AG04450 (cell line): ENCODE data around the gene BPIFA3. TPM values are rescaled to one million over a fixed set of nuclear protein-coding genes. Genes with fewer than 3 reads are reported as not detected.

ENCODE experiments used
- CTCF ChIA-PET: fragments of 300-600, 350-600 bp; formaldehyde crosslinking; extraction: SDS; loops from one replicate; lab custom pipeline; 2022; ENCODE audit warnings: antibody characterized with exemption, inconsistent platforms; lab: Charles Lee
- POLR2A ChIA-PET: fragments of 350-600 bp; formaldehyde crosslinking; extraction: SDS; loops from one replicate; lab custom pipeline; 2021; ENCODE audit warnings: antibody characterized with exemption, inconsistent platforms; lab: Yijun Ruan, JAX
- DNase-seq: peaks from one replicate; pipeline ENCODE4 v3.0.0-alpha.2; 2011; ENCODE audit warnings: low read depth, low spot score
- H3K27ac ChIP-seq: one replicate; pipeline ENCODE4 v1.5.1; 2012; ENCODE audit warnings: low read depth, low read length, control low read depth
- H3K27me3 ChIP-seq: one replicate; pipeline ENCODE4 v1.6.0; 2012; ENCODE audit warnings: low read length; ENCODE audit not compliant: control insufficient read depth, insufficient read depth
- H3K4me3 ChIP-seq: 2 replicates; pipeline ENCODE4 v1.5.1; 2011; ENCODE audit warnings: mild to moderate bottlenecking, low read depth, low read length, control low read depth
- H3K9me3 ChIP-seq: 2 replicates; pipeline ENCODE4 v1.5.1; 2012; ENCODE audit warnings: low read length; ENCODE audit not compliant: control insufficient read depth, insufficient read depth
- polyA plus RNA-seq: library from polyadenylated mRNA; depleted of rRNA; stranded (reverse); fragments of >200 nt; gene quantifications from 2 replicates; pipeline ENCODE4 v1.2.3, GENCODE V29; 2011
- TF ChIP-seq, protein P1 (sequence below): IDR thresholded peaks from 2 replicates; pipeline ENCODE4 v1.5.1; 2011; ENCODE audit warnings: low read depth, low read length, control low read depth, inconsistent platforms

Gene BPIFA3
- polyA plus RNA-seq, 1 experiment = not detected

DNA sequence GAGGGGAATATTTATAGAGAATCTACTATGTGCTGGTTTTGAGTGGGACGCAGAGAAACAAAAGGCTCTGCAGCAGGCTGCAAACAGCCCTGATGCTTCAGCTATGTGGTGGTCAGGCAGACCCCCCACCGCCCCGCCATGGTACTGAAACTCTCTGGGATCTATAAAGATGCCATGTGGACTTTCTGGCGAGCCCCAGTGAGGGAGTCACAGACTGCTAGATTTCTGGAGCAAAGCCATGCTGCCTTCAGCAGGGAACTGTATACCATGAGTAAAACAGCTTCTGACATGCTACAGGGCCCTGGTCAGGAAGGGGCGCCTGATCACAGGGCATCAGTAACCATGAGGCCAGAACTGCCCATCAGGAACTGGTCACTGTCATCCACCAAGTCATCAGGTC, 46.6 kb downstream of the BPIFA3 start:
- no peak overlapping the region for H3K4me3 ChIP-seq
- no peak for DNase-seq
- no peaks in the 10 kb centered on the region for H3K9me3 ChIP-seq
- no peak overlapping the region for H3K27ac ChIP-seq
- TF ChIP-seq, protein P1, sequence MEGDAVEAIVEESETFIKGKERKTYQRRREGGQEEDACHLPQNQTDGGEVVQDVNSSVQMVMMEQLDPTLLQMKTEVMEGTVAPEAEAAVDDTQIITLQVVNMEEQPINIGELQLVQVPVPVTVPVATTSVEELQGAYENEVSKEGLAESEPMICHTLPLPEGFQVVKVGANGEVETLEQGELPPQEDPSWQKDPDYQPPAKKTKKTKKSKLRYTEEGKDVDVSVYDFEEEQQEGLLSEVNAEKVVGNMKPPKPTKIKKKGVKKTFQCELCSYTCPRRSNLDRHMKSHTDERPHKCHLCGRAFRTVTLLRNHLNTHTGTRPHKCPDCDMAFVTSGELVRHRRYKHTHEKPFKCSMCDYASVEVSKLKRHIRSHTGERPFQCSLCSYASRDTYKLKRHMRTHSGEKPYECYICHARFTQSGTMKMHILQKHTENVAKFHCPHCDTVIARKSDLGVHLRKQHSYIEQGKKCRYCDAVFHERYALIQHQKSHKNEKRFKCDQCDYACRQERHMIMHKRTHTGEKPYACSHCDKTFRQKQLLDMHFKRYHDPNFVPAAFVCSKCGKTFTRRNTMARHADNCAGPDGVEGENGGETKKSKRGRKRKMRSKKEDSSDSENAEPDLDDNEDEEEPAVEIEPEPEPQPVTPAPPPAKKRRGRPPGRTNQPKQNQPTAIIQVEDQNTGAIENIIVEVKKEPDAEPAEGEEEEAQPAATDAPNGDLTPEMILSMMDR = no peak
- ChIA-PET POLR2A (no interaction called here), CTCF (interaction anchor here (0.6 to 0.9 kb wide), 2 partner anchors 28 to 91 kb away, joined by 4 read pairs; no protein-coding TSS in a partner anchor)
- peaks cover 3% of the 10 kb centered on the region for H3K27me3 ChIP-seq

GRCh38 chr20:33267701-33268100, 50.5 kb downstream of the BPIFA3 start:
- CTCF ChIA-PET = no interaction called here
- no peak overlapping the region for H3K4me3 ChIP-seq
- no peak for DNase-seq
- TF ChIP-seq, protein P1 = no peak
- H3K9me3 ChIP-seq = no peaks in the 10 kb centered on the region
- no peaks in the 10 kb centered on the region for H3K27me3 ChIP-seq
- POLR2A ChIA-PET = no interaction called here
- H3K27ac ChIP-seq = no peak overlapping the region

GRCh38 chr20:33272155-33272873, 55.2 kb downstream of the BPIFA3 start:
- Histone ChIP-seq H3K4me3 (no peak overlapping the region), H3K27ac (no peak overlapping the region), H3K9me3 (no peaks in the 10 kb centered on the region), H3K27me3 (peaks cover 6% of the 10 kb centered on the region)
- POLR2A ChIA-PET = no interaction called here
- TF ChIP-seq, protein P1 = no peak
- CTCF ChIA-PET = interaction anchor here (1.3 kb wide), 1 partner anchor 10 kb away, joined by 4 read pairs; no protein-coding TSS in a partner anchor
- no peak for DNase-seq

- TF ChIP-seq, protein P1 = no peak
- Histone ChIP-seq H3K9me3 (no peaks in the 10 kb centered on the region), H3K27me3 (peaks cover 10% of the 10 kb centered on the region), H3K27ac (no peak overlapping the region), H3K4me3 (no peak overlapping the region)
- no peak for DNase-seq
- CTCF ChIA-PET = no interaction called here
- POLR2A ChIA-PET = no interaction called here
Observed at GRCh38 chr20:33273117-33273851, 56.1 kb downstream of the BPIFA3 start.

- TF ChIP-seq, protein P1 = no peak
- ChIA-PET CTCF (no interaction called here), POLR2A (no interaction called here)
- Histone ChIP-seq H3K27me3 (peaks cover 11% of the 10 kb centered on the region), H3K9me3 (no peaks in the 10 kb centered on the region), H3K27ac (no peak overlapping the region), H3K4me3 (no peak overlapping the region)
- no peak for DNase-seq
Observed at GRCh38 chr20:33275215-33275614, 58.1 kb downstream of the BPIFA3 start.
